Measurements from ENCODE around the gene HEXB.

GRCh38 chr5:74738406-74738805 lies 53.4 kb downstream of the HEXB start:
- TF ChIP-seq REST (IDR thresholded peaks at IDR 0.05; ENCODE audit: low read depth) (no peak), RAD21 (IDR thresholded peaks at IDR 0.05; ENCODE audit: low read depth) (no peak)
